Left kidney (tissue), 2 donors: ENCODE measurements around the gene RYR2. TPM values are rescaled to one million over a fixed set of nuclear protein-coding genes. Genes with fewer than 3 reads are reported as not detected.

Source experiments
- DNase-seq: peaks from one replicate; pipeline ENCODE4 v3.0.0-alpha.2; 2013
- polyA plus RNA-seq: library from polyadenylated mRNA; unstranded; fragments of 120-200 nt; gene quantifications from one replicate; pipeline ENCODE4 v1.2.1, GENCODE V29; 2013; ENCODE audit not compliant: insufficient read length

The RYR2 gene
- polyA plus RNA-seq, 1 donor = 3.0 TPM

GRCh38 chr1:237199026-237199425 is 157.0 kb downstream of the RYR2 start:
- DNase-seq = no peak

GRCh38 chr1:237201155-237201554 is 159.2 kb downstream of the RYR2 start:
- DNase-seq = no peak

- no peak for DNase-seq
These were observed 162.9 kb downstream of the RYR2 start for GRCh38 chr1:237204841-237205240.

GRCh38 chr1:237205400-237206064 is 163.5 kb downstream of the RYR2 start:
- no peak for DNase-seq

GRCh38 chr1:237206065-237206414 is 164.1 kb downstream of the RYR2 start:
- no peak for DNase-seq

- no peak for DNase-seq
These were observed 169.0 kb downstream of the RYR2 start for GRCh38 chr1:237211031-237211430.

GRCh38 chr1:237211540-237211939 is 169.6 kb downstream of the RYR2 start:
- DNase-seq = no peak

- no peak for DNase-seq
These were observed 178.0 kb downstream of the RYR2 start for GRCh38 chr1:237219751-237220642.

GRCh38 chr1:237223419-237223818 is 181.4 kb downstream of the RYR2 start:
- no peak for DNase-seq

- DNase-seq = no peak
These were observed 184.4 kb downstream of the RYR2 start for GRCh38 chr1:237226177-237226944.

- no peak for DNase-seq
These were observed 185.5 kb downstream of the RYR2 start for GRCh38 chr1:237227476-237227875.

GRCh38 chr1:237228421-237228820 is 186.4 kb downstream of the RYR2 start:
- DNase-seq = no peak

- no peak for DNase-seq
These were observed 187.3 kb downstream of the RYR2 start for GRCh38 chr1:237229333-237229732.

- DNase-seq = no peak
These were observed 190.5 kb downstream of the RYR2 start for GRCh38 chr1:237232501-237232900.

- DNase-seq = no peak
These were observed 193.1 kb downstream of the RYR2 start for GRCh38 chr1:237235091-237235490.

GRCh38 chr1:237237721-237238120 is 195.7 kb downstream of the RYR2 start:
- no peak for DNase-seq

GRCh38 chr1:237239248-237239647 is 197.3 kb downstream of the RYR2 start:
- no peak for DNase-seq

- DNase-seq = no peak
These were observed 199.1 kb downstream of the RYR2 start for GRCh38 chr1:237241038-237241437.

- DNase-seq = no peak
These were observed 202.8 kb downstream of the RYR2 start for GRCh38 chr1:237244778-237245177.

GRCh38 chr1:237247442-237247841 is 205.5 kb downstream of the RYR2 start:
- no peak for DNase-seq

- no peak for DNase-seq
These were observed 207.1 kb downstream of the RYR2 start for GRCh38 chr1:237249120-237249519.

GRCh38 chr1:237250055-237250454 is 208.1 kb downstream of the RYR2 start:
- DNase-seq = no peak

- DNase-seq = no peak
These were observed 213.1 kb downstream of the RYR2 start for GRCh38 chr1:237255071-237255470.
